HG03097 (cell line): ENCODE results near the gene SSBP4.
"Not testable (repeated sequence)": the region's sequence is repeated elsewhere in the genome, so short reads cannot be mapped to it uniquely, and the experiment has no call there.

Source experiments
- ATAC-seq: cut with Tn5 transposase; IDR thresholded peaks from one replicate; pipeline ENCODE4 v1.9.1; 2021; ENCODE audit not compliant: unreplicated experiment, low FRiP score

SSBP4 gene

GRCh38 chr19:18392926-18393325 is 26.3 kb upstream of the SSBP4 start:
- ATAC-seq: no peak

GRCh38 chr19:18393836-18394235 is 25.4 kb upstream of the SSBP4 start:
- no peak for ATAC-seq

DNA sequence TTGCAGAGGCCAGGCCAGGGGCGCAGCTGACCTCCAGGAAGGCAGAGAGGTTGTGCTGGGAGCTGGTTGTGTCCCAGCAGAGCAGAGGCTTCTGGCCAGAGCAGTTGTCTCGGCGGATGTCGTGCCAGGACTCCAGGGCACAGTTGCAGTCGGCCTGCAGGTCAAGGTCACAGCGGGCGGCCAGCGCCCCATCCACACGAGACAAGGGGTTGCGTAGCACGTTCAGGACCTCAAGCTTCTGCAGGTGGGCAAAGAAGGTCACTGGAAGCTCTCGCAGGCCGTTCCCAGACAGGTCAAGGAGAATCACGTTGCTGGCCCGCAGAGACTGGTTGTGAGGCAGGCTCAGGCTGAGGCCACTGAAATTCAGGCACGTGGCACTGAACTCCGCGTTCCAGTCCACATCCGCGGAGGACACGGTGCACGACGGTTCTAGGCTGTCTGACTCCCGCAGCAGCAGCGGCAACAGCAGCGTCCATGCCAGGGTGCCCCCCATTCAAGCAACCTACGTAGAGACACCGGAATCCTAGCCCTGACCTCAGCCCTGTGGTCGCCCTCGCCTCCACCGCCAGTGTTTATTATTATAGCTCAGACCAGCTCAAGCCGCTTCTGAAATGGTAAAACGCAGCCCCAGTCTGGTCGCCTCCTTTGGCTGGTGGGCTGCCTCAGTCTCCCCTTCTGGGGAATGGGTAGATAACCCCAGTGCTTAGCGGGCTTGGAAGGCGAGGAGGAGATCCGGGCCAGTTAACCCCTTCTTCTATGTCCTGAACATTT is 22.5 kb upstream of the SSBP4 start:
- ATAC-seq: no peak

DNA sequence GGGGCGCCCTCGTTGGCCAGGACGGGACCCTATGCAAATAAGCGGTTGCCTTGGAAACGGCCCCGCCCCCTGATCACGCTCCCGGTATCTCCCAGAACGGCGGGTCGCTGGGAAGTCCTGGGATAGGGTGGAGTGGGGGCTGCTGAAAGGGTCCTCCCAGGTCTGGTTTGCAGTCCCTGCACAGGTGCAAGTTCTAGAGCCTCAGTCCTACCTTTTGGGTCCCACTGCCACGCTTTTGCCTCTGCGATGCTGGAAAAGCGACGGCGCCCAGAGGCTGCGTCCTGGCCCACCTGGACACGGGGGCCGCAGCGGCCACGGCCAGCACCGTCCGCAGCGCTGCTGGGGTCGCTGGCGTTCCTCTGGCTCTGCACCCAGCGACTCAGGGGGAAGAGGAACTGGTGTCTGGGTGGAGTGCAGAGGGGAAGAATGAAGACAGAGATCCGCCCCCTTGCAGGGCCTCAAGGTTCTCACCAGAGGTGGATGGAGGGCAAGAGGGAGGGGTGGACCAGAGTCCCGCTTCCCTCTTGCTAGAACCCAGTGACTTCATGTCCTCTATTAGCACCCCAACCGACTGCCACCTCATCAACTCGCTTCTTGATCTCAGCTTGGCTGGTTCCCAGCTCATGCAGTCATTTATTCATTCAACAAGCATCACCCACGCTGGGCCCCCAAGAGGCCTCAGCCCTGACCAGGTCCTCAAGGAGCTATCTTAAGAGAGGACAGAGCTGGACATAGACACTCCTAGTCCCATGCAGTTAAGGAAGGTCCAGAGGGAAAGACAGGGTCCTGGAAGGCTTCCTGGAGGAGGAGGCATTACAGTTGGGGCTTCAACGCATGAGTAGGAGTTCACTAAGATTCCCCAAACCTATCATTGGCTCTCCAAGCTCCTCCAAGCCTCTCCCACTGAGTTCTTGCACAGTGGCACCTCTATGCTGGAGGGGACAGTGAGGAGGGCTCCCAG is 21.7 kb upstream of the SSBP4 start, which contains the start of gene LRRC25:
Gene LRRC25, minus strand, starts transcription at position 381 of the 961 bp plus-strand sequence. CDS start 659 bp downstream, outside the sequence.
- ATAC-seq: no peak

DNA sequence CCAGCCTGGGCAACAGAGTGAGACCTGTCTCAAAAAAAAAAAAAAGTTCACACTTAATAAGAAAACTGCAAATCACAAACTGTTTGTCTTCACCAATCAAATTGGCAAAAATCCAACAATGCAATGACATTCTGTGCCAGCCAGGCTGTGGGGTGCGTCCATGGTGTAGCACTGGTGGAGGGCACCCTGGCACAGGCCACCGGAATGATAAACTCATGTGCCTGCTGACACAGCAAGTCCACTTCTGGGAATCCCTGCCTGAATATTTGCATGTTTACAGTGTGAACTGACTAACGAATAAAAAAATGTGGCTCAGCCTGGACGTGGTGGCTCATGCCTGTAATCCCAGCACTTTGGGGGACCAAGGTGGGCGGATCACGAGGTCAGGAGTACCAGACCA is 20.2 kb upstream of the SSBP4 start:
- no peak for ATAC-seq

DNA sequence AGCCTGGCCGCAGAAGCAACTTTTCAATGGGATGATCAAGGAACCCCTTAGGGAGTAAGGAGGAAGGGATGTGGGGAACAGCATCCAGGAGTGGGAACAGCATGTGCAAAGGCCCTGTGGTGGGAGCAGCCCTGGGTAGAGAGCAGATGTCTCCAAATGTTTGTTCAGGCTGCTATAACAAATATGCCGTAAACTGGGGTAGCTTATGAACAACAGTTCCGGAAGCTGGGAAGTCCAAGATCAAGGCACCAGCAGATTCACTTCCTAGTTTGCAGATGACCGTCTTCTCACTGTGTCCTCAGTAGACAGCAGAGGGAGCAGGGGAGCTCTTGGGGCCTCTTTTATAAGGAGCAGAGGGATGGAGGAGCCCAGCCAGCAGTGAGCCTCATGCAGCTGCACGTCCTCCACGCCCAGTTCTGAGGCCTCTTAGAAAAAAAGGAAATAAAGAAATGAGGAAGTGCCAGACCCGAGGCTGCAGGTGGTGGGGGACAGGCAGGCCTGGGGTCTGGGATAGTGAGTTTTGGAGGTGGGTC is 17.6 kb upstream of the SSBP4 start:
- no peak for ATAC-seq

GRCh38 chr19:18402455-18403248 is 16.5 kb upstream of the SSBP4 start:
- not testable (repeated sequence) for ATAC-seq

DNA sequence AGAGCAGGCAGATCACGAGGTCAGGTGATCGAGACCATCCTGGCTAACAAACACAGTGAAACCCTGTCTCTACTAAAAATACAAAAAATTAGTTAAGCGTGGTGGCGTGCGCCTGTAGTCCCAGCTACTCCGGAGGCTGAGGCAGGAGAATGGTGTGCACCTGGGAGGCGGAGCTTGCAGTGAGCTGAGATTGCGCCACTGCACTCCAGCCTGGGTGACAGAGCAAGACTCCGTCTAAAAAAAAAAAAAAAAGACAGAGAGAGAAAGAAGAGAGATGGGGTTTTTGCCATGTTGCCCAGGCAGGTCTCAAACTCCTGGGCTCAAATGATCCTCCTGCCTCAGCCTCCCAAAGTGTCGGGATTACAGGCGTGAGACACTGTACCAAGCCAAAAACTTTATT is 13.4 kb upstream of the SSBP4 start:
- ATAC-seq: not testable (repeated sequence)

GRCh38 chr19:18406749-18407148 is 12.4 kb upstream of the SSBP4 start:
- no peak for ATAC-seq

DNA sequence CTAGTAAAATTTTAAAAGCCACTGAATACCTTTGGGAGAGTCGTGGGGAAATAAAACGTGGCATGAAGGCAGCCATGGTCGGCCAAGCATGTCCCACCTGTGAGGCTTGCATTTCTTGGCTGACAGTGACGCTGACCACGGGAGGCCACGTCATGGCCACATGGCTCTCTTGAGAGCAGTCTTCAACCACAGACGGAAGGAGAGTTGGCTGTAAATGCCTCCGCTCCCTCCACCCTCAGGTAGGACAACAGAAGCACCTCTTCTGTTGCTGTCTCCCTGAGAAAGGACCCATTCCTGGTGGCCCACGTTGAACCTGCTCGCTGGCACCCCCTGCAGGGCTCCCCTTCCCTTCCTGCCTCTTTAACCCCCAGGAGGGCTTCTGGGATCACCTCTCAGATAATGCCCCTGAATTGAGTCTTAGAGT is 11.1 kb upstream of the SSBP4 start:
- peak; percentile 83 for ATAC-seq

- no peak for ATAC-seq
Measured at GRCh38 chr19:18412610-18413239, 6.5 kb upstream of the SSBP4 start.

- ATAC-seq: no peak
Measured at GRCh38 chr19:18414504-18415177, 4.6 kb upstream of the SSBP4 start.

DNA sequence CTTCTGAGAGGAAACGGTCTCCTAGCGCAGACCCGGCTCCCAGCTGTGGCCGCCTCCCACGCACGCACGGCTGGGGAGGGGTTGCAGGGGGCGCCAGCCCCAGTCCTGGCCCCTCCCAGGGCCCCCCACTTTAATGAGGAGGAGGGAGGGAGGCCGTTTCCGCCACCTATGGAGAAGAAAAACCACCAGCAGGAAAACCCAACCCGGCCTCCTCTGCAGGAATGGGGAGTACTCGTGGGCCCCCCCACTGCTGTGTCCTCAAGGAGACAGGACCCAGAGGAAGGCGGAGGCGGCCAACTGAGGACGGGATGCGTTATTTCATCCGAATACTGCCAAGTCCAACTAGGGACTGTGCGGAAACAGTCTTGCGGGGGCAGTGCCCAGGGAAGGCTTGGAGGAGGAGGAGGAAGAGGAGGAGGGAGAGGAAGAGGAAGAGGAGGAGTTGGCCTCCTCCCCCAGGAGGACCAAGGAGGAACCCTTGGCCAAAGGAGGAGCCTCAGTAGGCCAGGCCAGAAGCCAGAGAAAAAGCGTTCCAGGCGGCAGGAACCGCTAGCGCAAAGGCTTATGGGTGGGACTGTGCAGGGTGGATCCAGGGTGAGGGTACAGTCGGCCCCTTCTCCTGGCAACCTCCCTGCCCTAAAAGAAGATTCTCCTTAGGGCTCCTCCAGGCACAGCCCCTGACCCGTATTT is 3.9 kb upstream of the SSBP4 start:
- ATAC-seq: no peak

GRCh38 chr19:18416778-18417249 is 2.4 kb upstream of the SSBP4 start:
- no peak for ATAC-seq

DNA sequence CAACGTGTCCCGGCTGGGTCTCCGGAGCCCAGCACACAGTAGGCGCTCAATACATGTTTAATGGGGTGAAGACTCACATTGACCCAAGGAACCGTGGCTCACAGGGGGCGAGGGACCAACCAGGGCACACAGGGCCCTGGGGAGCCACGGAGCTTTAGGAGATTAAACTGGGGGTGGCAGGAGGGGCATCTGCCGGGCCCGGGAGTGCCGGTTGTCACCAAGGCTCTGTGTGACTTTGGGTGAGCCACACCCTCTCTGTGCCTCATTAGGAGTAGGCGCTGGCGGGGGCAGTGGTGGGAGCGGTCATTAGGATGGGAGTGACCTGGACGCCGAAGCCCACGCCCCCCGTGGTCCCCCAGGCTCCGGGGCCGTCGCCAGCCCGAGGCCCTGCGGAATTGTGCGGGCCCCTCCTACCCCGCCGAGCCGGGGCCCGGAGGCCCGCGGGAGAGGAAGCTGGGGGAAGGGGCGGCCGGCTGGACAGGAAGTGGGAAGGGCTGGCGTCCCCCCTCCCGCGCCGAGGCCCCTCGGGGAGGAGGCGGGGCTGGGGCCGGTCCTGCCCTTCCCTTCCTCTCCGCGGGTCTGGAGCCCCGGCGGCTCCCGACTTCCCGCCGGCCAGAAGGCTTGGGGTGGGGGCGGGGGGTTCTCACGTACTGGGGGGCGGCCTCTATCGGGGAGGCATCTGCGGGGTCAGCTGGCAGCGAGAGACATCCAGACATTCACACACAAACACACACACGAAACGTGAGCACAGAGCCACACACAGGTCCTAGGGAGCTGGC is 1.8 kb upstream of the SSBP4 start:
- ATAC-seq: no peak

- ATAC-seq: no peak
Measured at GRCh38 chr19:18418029-18418482, 1.1 kb upstream of the SSBP4 start.

- peak; percentile 5 for ATAC-seq
Measured at GRCh38 chr19:18418483-18419194, 559 bp upstream of the SSBP4 start.
